ENCODE data around the gene NPEPPS. TPM values are rescaled to one million over a fixed set of nuclear protein-coding genes. Genes with fewer than 3 reads are reported as not detected.
A peak's percentile ranks its signal among the peaks of the same experiment; 100 is the strongest.
"Not testable (repeated sequence)": the region's sequence is repeated elsewhere in the genome, so short reads cannot be mapped to it uniquely, and the experiment has no call there.

NPEPPS gene
- total and polyA plus RNA-seq, 3 experiments from 2014 or later: 48.9 to 101 (median 98.0) TPM

DNA sequence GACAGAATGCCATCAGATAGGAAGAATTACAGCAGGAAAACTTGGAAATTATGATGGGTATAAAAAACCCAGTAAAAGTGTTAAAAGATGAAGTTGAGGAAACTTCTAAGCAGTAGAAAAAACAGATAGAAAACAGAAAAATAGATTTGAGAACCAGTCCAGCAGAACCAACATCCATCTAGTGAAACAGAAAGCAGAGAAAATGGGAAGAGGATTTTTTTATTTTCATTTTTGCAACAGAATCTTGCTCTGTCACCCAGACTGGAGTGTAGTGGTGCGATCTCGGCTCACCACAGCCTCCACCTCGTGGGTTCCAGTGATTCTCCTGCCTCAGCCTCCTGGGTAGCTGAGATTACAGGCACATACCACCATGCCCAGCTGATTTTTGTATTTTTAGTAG is 41.7 kb downstream of the NPEPPS start:
- Mint-ChIP-seq H3K36me3 (peaks cover 0 to 26% (median 3%) of the 10 kb centered on the region in 3 donors), H3K27ac (peak overlapping the region in 2 of 8 donors; percentile 69 to 72)
- POLR2A ChIA-PET; H3K27ac ChIP-seq (ENCODE audit: low read depth, low read length); H3K4me3 ChIP-seq (ENCODE audit: low read length); DNase-seq; H3K4me1 ChIP-seq (ENCODE audit: insufficient read depth, low read length); H3K27me3 Mint-ChIP-seq; H3K36me3 ChIP-seq (ENCODE audit: insufficient read depth, low read length); H3K4me3 Mint-ChIP-seq; H3K4me1 Mint-ChIP-seq; H3K27me3 ChIP-seq (ENCODE audit: insufficient read depth, low read length, poor library complexity, severe bottlenecking); H3K9me3 Mint-ChIP-seq; CTCF ChIA-PET; H3K9me3 ChIP-seq (ENCODE audit: low read length): not testable (repeated sequence)

DNA sequence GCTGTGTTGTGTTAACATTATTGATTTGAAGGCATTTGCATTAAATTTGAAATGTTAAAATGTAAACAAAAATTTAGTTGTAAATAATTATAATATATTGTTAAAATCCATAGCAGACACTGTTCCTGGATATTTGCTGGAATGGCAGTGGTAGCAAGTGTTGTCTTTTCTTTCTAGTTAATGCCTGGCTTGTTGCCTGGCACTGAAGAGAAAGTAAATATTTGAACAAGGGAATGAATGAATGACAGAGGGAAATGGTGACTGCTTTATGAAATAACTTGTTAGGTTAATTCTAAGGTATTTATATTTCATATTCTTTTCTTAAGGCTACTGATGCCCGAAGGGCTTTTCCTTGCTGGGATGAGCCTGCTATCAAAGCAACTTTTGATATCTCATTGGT is 51.5 kb downstream of the NPEPPS start:
- H3K4me3 Mint-ChIP-seq; H3K27me3 ChIP-seq (ENCODE audit: insufficient read depth, low read length, poor library complexity, severe bottlenecking); H3K4me1 ChIP-seq (ENCODE audit: insufficient read depth, low read length); H3K4me1 Mint-ChIP-seq; H3K27me3 Mint-ChIP-seq; H3K27ac Mint-ChIP-seq; H3K27ac ChIP-seq (ENCODE audit: low read depth, low read length); H3K36me3 ChIP-seq (ENCODE audit: insufficient read depth, low read length); H3K9me3 ChIP-seq (ENCODE audit: low read length); DNase-seq; POLR2A ChIA-PET; H3K4me3 ChIP-seq (ENCODE audit: low read length); H3K9me3 Mint-ChIP-seq; CTCF ChIA-PET: not testable (repeated sequence)
- H3K36me3 Mint-ChIP-seq: peaks cover 0 to 29% (median 4%) of the 10 kb centered on the region in 3 donors

DNA sequence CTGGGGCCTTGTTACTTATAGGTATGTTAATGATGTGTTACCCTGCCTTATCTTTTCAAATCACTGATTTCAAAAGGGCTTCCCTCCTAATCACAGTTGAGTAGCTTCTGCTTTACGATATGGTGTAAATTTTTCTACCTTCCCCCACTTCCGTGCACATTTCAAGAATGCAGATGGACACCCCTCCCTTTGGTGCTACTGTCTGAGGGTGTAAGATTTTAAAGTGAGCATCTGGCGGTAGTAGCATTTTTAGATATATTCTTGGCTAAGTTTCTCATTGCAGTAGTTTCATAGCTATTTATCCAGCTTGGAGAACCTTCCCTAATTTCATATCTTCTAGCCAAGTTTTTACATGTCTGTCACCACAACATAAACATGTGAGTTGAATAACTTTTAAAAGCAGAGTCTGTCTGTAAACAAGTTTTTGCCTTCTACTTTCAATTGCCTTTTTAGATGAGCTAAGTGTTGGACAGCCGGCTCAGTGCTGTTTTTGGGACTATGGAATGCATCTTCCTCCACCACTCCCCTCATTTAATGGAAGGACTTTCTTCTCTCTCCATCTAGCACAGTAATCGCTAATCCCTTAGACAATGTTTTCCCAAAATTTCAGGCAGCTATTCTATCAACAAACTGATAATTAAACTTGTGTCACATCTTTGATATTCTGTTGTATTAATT is 55.6 kb downstream of the NPEPPS start:
- H3K27me3 Mint-ChIP-seq; H3K27me3 ChIP-seq (ENCODE audit: insufficient read depth, low read length, poor library complexity, severe bottlenecking); DNase-seq; H3K9me3 ChIP-seq (ENCODE audit: low read length); H3K4me3 Mint-ChIP-seq; H3K27ac ChIP-seq (ENCODE audit: low read depth, low read length); H3K9me3 Mint-ChIP-seq; H3K27ac Mint-ChIP-seq; POLR2A ChIA-PET; H3K4me1 ChIP-seq (ENCODE audit: insufficient read depth, low read length); H3K4me1 Mint-ChIP-seq; H3K4me3 ChIP-seq (ENCODE audit: low read length); CTCF ChIA-PET; H3K36me3 ChIP-seq (ENCODE audit: insufficient read depth, low read length): not testable (repeated sequence)
- H3K36me3 Mint-ChIP-seq: peaks cover 0 to 37% (median 2%) of the 10 kb centered on the region in 3 donors

DNA sequence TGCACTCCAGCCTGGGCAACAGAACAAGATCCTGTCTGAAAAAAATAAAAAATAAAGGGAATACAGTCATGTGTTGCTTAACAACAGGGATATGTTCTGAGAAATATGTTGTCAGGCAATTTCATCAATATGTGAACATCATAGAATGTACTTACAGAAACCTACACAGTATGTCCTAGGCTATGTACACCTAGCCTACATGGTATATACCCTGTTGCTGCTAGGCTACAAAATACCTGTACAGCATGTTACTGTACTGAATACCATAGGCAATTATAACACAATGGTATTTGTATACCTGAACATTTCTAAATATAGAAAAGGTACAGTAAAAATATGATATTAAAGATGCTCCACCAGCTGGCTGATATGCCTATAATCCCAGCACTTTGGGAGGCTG is 62.6 kb downstream of the NPEPPS start:
- H3K9me3 ChIP-seq (ENCODE audit: low read length); H3K4me1 ChIP-seq (ENCODE audit: insufficient read depth, low read length); H3K36me3 ChIP-seq (ENCODE audit: insufficient read depth, low read length); H3K4me3 ChIP-seq (ENCODE audit: low read length); H3K27ac Mint-ChIP-seq; H3K27ac ChIP-seq (ENCODE audit: low read depth, low read length); DNase-seq; H3K4me3 Mint-ChIP-seq; H3K4me1 Mint-ChIP-seq; H3K27me3 ChIP-seq (ENCODE audit: insufficient read depth, low read length, poor library complexity, severe bottlenecking); POLR2A ChIA-PET; H3K9me3 Mint-ChIP-seq; H3K27me3 Mint-ChIP-seq: not testable (repeated sequence)
- CTCF ChIA-PET: interaction anchor here (1.2 kb wide), 1 partner anchor 23 kb away, joined by 4 read pairs; no protein-coding TSS in a partner anchor
- H3K36me3 Mint-ChIP-seq: peaks cover 0 to 55% (median 7%) of the 10 kb centered on the region in 3 donors

DNA sequence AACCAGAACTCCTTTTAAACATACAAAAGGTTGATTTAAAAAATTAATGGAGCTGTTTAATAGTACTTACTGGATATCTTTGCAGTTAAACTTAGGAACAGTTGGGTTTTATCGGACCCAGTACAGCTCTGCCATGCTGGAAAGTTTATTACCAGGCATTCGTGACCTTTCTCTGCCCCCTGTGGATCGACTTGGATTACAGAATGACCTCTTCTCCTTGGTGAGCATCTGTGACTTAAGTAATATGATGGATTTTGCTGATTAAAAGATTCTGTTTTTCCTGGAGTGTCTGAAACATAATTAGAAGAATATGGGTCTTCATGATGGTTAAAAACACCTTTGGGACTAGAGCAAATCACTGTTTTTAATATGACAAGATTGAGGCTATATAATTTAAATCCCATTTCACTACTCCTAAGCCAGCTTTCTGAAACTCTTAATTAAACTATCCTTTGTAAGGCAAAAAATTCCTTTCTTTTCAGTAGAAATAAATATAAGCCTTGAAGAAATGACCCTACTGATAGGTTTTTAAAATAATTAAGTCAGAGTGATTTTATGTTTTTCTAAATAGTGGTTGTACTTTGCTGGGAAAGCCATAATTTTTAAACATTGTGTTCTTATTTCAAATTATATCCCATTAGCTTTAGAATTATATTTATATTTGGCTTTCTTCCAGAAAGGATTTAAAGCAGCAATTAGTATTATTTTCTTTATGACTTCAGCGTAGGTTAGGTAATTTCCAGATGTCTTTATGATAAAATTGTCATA is 73.1 kb downstream of the NPEPPS start:
- Histone ChIP-seq H3K36me3 (ENCODE audit: insufficient read depth, low read length) (peaks cover 10% of the 10 kb centered on the region), H3K9me3 (ENCODE audit: low read length) (no peaks in the 10 kb centered on the region), H3K4me1 (ENCODE audit: insufficient read depth, low read length) (no peaks in the 10 kb centered on the region), H3K27me3 (ENCODE audit: insufficient read depth, low read length, poor library complexity, severe bottlenecking) (no peaks in the 10 kb centered on the region), H3K4me3 (ENCODE audit: low read length) (no peak overlapping the region), H3K27ac (ENCODE audit: low read depth, low read length) (no peak overlapping the region)
- Mint-ChIP-seq H3K27ac (peak overlapping the region in 2 of 8 donors; percentile 22 to 30), H3K9me3 (no peaks in the 10 kb centered on the region), H3K4me1 (peaks cover 0 to 4% (median 0%) of the 10 kb centered on the region in 3 donors), H3K36me3 (peaks cover 7 to 76% (median 15%) of the 10 kb centered on the region in 3 donors), H3K27me3 (no peaks in the 10 kb centered on the region), H3K4me3 (no peak overlapping the region)
- CTCF ChIA-PET: interaction anchor here (1.6 kb wide), 1 partner anchor 13 kb away, joined by 5 read pairs; no protein-coding TSS in a partner anchor
- POLR2A ChIA-PET: no interaction called here
- DNase-seq: no peak

DNA sequence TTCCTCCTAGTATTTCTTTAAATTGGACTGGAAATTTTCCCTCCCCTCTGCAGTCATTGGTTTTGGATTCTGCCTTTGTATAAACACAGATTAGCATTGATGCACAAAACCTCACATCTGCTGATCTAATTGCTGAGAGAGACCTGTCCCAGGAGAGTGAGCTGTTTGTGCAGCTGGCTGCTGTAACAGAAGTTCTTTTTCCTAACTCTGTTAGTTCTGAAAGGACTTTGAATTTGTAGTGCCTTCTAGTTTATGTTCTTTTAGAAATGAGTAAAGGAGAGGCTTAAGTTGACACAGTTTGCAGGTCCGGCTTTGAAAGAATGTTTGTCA is 73.7 kb downstream of the NPEPPS start:
- CTCF ChIA-PET: interaction anchor here (1.6 kb wide), 1 partner anchor 12 kb away, joined by 5 read pairs; no protein-coding TSS in a partner anchor
- no peak overlapping the region for H3K27ac Mint-ChIP-seq
- no peak overlapping the region for H3K4me3 Mint-ChIP-seq
- no peak overlapping the region for H3K27ac ChIP-seq (ENCODE audit: low read depth, low read length)
- H3K36me3 Mint-ChIP-seq: peaks cover 7 to 76% (median 18%) of the 10 kb centered on the region in 3 donors
- H3K4me1 ChIP-seq (ENCODE audit: insufficient read depth, low read length): no peaks in the 10 kb centered on the region
- no peaks in the 10 kb centered on the region for H3K9me3 Mint-ChIP-seq
- H3K4me1 Mint-ChIP-seq: peaks cover 0 to 4% (median 0%) of the 10 kb centered on the region in 3 donors
- H3K9me3 ChIP-seq (ENCODE audit: low read length): no peaks in the 10 kb centered on the region
- H3K27me3 ChIP-seq (ENCODE audit: insufficient read depth, low read length, poor library complexity, severe bottlenecking): no peaks in the 10 kb centered on the region
- no peak overlapping the region for H3K4me3 ChIP-seq (ENCODE audit: low read length)
- DNase-seq: no peak
- H3K27me3 Mint-ChIP-seq: no peaks in the 10 kb centered on the region
- POLR2A ChIA-PET: no interaction called here
- H3K36me3 ChIP-seq (ENCODE audit: insufficient read depth, low read length): peaks cover 10% of the 10 kb centered on the region

DNA sequence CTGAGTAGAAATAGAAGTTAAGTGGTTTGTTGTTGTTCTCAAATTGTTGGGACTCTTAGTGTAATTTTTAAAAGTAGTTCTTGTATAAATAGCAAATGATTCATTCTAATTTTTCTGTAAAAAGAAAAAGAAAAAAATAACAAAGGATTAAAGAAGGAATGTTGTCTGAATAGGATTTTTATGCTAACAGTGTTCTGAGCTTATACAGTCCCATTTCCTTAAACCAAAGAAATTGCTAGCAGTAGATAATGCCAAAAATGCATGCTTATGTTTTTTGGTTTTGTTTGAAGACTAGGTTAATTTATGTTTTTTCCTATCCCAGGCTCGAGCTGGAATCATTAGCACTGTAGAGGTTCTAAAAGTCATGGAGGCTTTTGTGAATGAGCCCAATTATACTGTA is 74.1 kb downstream of the NPEPPS start:
- Histone ChIP-seq H3K4me1 (ENCODE audit: insufficient read depth, low read length) (no peaks in the 10 kb centered on the region), H3K4me3 (ENCODE audit: low read length) (no peak overlapping the region), H3K27ac (ENCODE audit: low read depth, low read length) (no peak overlapping the region), H3K27me3 (ENCODE audit: insufficient read depth, low read length, poor library complexity, severe bottlenecking) (no peaks in the 10 kb centered on the region), H3K36me3 (ENCODE audit: insufficient read depth, low read length) (peaks cover 10% of the 10 kb centered on the region), H3K9me3 (ENCODE audit: low read length) (no peaks in the 10 kb centered on the region)
- Mint-ChIP-seq H3K36me3 (peaks cover 7 to 75% (median 18%) of the 10 kb centered on the region in 3 donors), H3K4me3 (no peak overlapping the region), H3K27ac (no peak overlapping the region), H3K9me3 (no peaks in the 10 kb centered on the region), H3K4me1 (peaks cover 0 to 4% (median 0%) of the 10 kb centered on the region in 3 donors), H3K27me3 (no peaks in the 10 kb centered on the region)
- POLR2A ChIA-PET: no interaction called here
- no peak for DNase-seq
- CTCF ChIA-PET: no interaction called here

DNA sequence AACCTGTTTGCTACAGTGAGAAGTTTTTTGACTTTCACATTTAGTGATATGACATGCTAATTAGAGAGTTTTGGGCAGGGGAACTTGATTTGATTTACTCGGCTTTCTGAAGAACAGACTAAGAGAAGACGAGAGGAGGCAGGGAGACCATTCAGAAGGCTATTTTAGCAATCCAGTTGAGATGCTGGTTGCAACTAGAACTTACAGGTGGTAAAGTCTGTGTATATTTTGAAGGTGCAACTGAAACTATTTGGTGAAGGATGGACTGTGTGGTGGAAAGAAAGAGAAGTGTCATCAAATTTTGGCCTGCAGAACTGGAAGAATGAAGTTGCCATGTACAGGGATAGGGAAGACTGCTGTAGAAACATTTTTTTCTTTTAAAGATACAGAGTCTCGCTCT is 76.6 kb downstream of the NPEPPS start:
- DNase-seq: no peak
- Histone ChIP-seq H3K4me3 (ENCODE audit: low read length) (no peak overlapping the region), H3K4me1 (ENCODE audit: insufficient read depth, low read length) (no peaks in the 10 kb centered on the region), H3K27ac (ENCODE audit: low read depth, low read length) (no peak overlapping the region), H3K36me3 (ENCODE audit: insufficient read depth, low read length) (peaks cover 5% of the 10 kb centered on the region), H3K27me3 (ENCODE audit: insufficient read depth, low read length, poor library complexity, severe bottlenecking) (no peaks in the 10 kb centered on the region), H3K9me3 (ENCODE audit: low read length) (no peaks in the 10 kb centered on the region)
- peak overlapping the region in 5 of 8 donors; percentile 9 to 66 (median 34) for H3K27ac Mint-ChIP-seq
- ChIA-PET CTCF (interaction anchor here (1.2 kb wide), 1 partner anchor 383 kb away, joined by 3 read pairs; no protein-coding TSS in a partner anchor), POLR2A (no interaction called here)
- peaks cover 7 to 71% (median 16%) of the 10 kb centered on the region in 3 donors for H3K36me3 Mint-ChIP-seq
- H3K27me3 Mint-ChIP-seq: no peaks in the 10 kb centered on the region
- no peak overlapping the region for H3K4me3 Mint-ChIP-seq
- H3K9me3 Mint-ChIP-seq: no peaks in the 10 kb centered on the region
- H3K4me1 Mint-ChIP-seq: peaks cover 0 to 4% (median 0%) of the 10 kb centered on the region in 3 donors
